ENCODE results near the gene NYAP1. TPM values are rescaled to one million over a fixed set of nuclear protein-coding genes. Genes with fewer than 3 reads are reported as not detected.
A peak's percentile ranks its signal among the peaks of the same experiment; 100 is the strongest.

NYAP1 gene
- total and polyA plus RNA-seq, 2 of the 8 experiments (the other 6 are each of a cell fraction or from before 2014, with no cell fraction given) = 1.9 to 4.6 TPM

DNA sequence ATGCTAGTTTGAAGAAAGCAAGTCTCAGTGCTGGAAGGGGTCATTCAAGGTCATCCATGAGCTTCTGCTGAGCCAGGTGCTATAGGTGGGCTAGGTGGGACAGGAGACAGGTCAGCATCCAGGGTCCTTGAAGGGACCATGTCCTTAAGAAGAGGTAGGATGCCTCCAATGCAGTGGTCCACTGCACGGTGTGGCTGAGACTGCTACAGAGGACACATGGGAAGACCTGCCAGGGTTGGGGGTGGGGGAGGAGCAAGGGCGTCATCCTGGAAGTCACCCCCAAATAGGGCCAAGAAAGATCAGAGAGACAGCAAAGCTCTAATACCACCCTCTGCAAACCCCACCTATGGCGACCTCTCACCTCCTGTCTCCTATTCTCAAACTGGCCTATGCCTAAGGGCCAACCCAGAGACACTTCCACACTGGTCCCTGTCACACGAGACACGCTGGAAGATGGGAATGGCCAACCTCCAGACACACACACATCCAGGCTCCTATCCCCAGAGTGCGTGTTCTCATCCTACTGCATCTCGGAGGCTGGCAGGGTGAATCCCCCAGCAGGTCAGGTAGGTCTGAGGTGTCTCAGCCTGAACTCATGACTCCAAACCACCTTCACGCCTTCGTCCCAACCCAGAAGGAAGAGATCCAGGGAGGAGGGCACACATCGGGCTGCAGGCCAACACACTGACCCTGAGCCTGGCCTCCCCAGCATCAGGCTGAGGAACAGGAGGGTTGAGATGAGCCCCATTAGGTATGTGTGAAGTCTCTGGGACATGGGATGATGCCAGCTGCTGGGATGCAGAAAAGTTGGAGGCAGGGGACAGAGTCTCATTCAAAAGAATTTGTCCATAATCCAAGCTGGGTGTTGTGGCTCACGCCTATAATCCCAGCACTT is 41.8 kb upstream of the NYAP1 start:
- Histone ChIP-seq H3K56ac (replicated peaks; ENCODE audit: insufficient read length, low read depth, low read length) (no peak overlapping the region), H3K14ac (ENCODE audit: insufficient read length) (no peak overlapping the region), H2BK20ac (ENCODE audit: low read length) (peak overlapping the region; percentile 77; the same call in 1 of the 2 replicates), H4K8ac (ENCODE audit: extremely low read depth, insufficient read depth, low read length) (no peak overlapping the region), H3K23me2 (ENCODE audit: low read depth, low read length) (no peaks in the 10 kb centered on the region), H2BK5ac (ENCODE audit: low read depth, low read length) (0 out of 2 replicates have a peak overlapping the region, but pooled peaks have one; percentile 30), H3K4me3 (ENCODE audit: extremely low read depth in 1 of 4, insufficient read depth in 2 of 4, low read depth in 3 of 4, low read length in 4 of 4) (no peak overlapping the region), H3K27me3 (replicated peaks in 1 of 4; ENCODE audit: control insufficient read depth in 3 of 4, extremely low read depth in 1 of 4, insufficient read depth in 3 of 4, low read length in 3 of 4) (no peaks in the 10 kb centered on the region), H3K4me2 (ENCODE audit: insufficient read depth in 1 of 2, low read depth in 2 of 2, low read length in 2 of 2) (no peak overlapping the region), H2AFZ (ENCODE audit: low read length) (no peak overlapping the region), H3K4me1 (replicated peaks in 1 of 4; ENCODE audit: control insufficient read depth in 3 of 4, insufficient read depth in 4 of 4, low read length in 3 of 4) (peaks cover 0 to 5% (median 2%) of the 10 kb centered on the region in 4 experiments; a peak in 3 of 7 replicates), H3K79me1 (ENCODE audit: low read depth, low read length) (no peaks in the 10 kb centered on the region), H3K23ac (ENCODE audit: insufficient read length) (no peak overlapping the region), H3K4ac (replicated peaks; ENCODE audit: insufficient read length, low read depth, low read length) (no peak overlapping the region), H3K9me3 (ENCODE audit: insufficient read depth in 2 of 2, low read depth in 1 of 2, low read length in 1 of 2) (no peaks in the 10 kb centered on the region), H3K9ac (replicated peaks in 1 of 4; ENCODE audit: extremely low read depth in 1 of 4, low read depth in 3 of 4, low read length in 3 of 4) (no peak overlapping the region; a peak in 1 of 7 replicates), H3K27ac (ENCODE audit: low read depth, low read length) (no peak overlapping the region), H3K79me2 (ENCODE audit: control insufficient read depth in 1 of 2, insufficient read depth in 2 of 2, low read length in 2 of 2) (no peaks in the 10 kb centered on the region), H2BK12ac (ENCODE audit: low read depth, low read length) (no peak overlapping the region), H3K18ac (ENCODE audit: extremely low read depth, low read length) (no peak overlapping the region), H4K20me1 (replicated peaks in 1 of 2; ENCODE audit: control insufficient read depth in 1 of 2, insufficient read depth in 2 of 2, low read length in 2 of 2) (no peaks in the 10 kb centered on the region), H2BK15ac (ENCODE audit: low read length) (no peak overlapping the region), H4K5ac (ENCODE audit: insufficient read length, low read depth, low read length) (no peak overlapping the region), H2BK120ac (replicated peaks; ENCODE audit: low read depth, low read length) (no peak overlapping the region), H4K91ac (replicated peaks; ENCODE audit: insufficient read length, low read length) (no peak overlapping the region), H2AK5ac (ENCODE audit: low read depth, low read length) (peak overlapping the region; percentile 11; the same call in 1 of the 2 replicates), H3K36me3 (ENCODE audit: control insufficient read depth in 2 of 4, insufficient read depth in 4 of 4, low read length in 3 of 4) (no peaks in the 10 kb centered on the region)
- 86% methylated on average over 11 of the region's 11 CpGs; no CpG with 5 or more reads in 1 of the 2 experiments for WGBS, 2 experiments (ENCODE audit: extremely low coverage in 1 of 2, insufficient coverage in 1 of 2, insufficient read length in 1 of 2, insufficient replicate concordance in 2 of 2, low coverage in 1 of 2, low lambda C conversion rate in 2 of 2, missing lambda C conversion rate in 1 of 2)
- CTCF ChIA-PET (ENCODE audit: partially characterized antibody) = interaction anchor here (0.7 to 3.6 kb wide), 6 partner anchors 8 to 118 kb away, joined by 3 to 19 read pairs (median 5); no protein-coding TSS in a partner anchor
- POLR2A ChIA-PET (ENCODE audit: partially characterized antibody) = interaction anchor here (0.9 to 6.2 kb wide), 5 partner anchors 8 to 37 kb away, joined by 3 to 62 read pairs (median 5); partner anchors contain the start of genes MEPCE, TSC22D4 and ZCWPW1
- DNase-seq (ENCODE audit: low read depth in 1 of 2, low spot score in 2 of 2) = no peak
- FAIRE-seq = no peak

Data from H1 (cell line).